Heart left ventricle (tissue), 13 donors: ENCODE data around the gene COMMD3.

ENCODE experiments used
- CTCF ChIP-seq, 12 donors: fragments of 200-600 bp; sonication (generic) in 4 of 12; IDR thresholded peaks; one replicate each; pipeline versions ENCODE4 v1.5.0 to v1.8.0; 2018 to 2022; ENCODE audit warnings: antibody characterized with exemption in 12 of 12, mild to moderate bottlenecking in 5 of 12
- POLR2A ChIP-seq, 2 donors: fragments of 450-650 bp; IDR thresholded peaks; one replicate each; pipeline ENCODE4 v1.6.1; 2017; ENCODE audit warnings: antibody characterized with exemption in 2 of 2, mild to moderate bottlenecking in 2 of 2, moderate library complexity in 2 of 2
- donor health status: ischemic (EF 13 %, LVEDD 7.1; RV severe dilation, severe dysfunction).
- donor health status: DM: no; HTN: yes; CAD: no.
- donor health status: DM: no; HTN: no; CAD: no.
- donor health status: ischemic (EF 25% LVEDD 6.9; RV normal size, moderate dysfunction).
- donor health status: ischemic (EF 25% LVEDD 5.7; RV mildly dilated, moderate dysfunction).
- donor health status: ischemic (EF 35%, LVEDD 5.7; RV mildly dilated, moderate dysfunction).
- donor health status: nonischemic (EF 11% LVEDD 7.7; RV severe dilation, severe dysfunction).
- donor health status: DM: yes; HTN: yes; CAD: no.
- donor health status: PGD.
- donor health status: ischemic (EF 29% LVEDD 5.4; RV normal size, mild dysfunction).
- donor health status: nonischemic (EF 23%, LVEDD 6.1; RV moderate dilation, normal function).

- TF ChIP-seq CTCF (IDR thresholded peaks at IDR 0.05) (no peak), POLR2A (IDR thresholded peaks at IDR 0.05) (no peak)
Observed at GRCh38 chr10:22308390-22308789, 7.8 kb upstream of the COMMD3 start.
